ENCODE measurements around the gene PSMB10. TPM values are rescaled to one million over a fixed set of nuclear protein-coding genes. Genes with fewer than 3 reads are reported as not detected.
A peak's percentile ranks its signal among the peaks of the same experiment; 100 is the strongest.

PSMB10 gene
- total RNA-seq, 2 experiments from 2014 or later = 257 to 275 TPM

GRCh38 chr16:67946966-67947558 lies 10.4 kb upstream of the PSMB10 start:
- CTCF ChIA-PET = interaction anchor here (1.0 kb wide), 1 partner anchor 94 kb away, joined by 3 read pairs; no protein-coding TSS in a partner anchor
- no peaks in the 10 kb centered on the region for H3K27me3 Mint-ChIP-seq (ENCODE audit: low read depth)
- H3K4me3 Mint-ChIP-seq = no peak overlapping the region
- POLR2A ChIA-PET = interaction anchor here (3.4 kb wide), 1 partner anchor 11 kb away, joined by 17 read pairs; the partner anchor contains the start of gene PSMB10
- DNase-seq (no peak), ATAC-seq (no peak)
- peaks cover 28% of the 10 kb centered on the region for H3K36me3 Mint-ChIP-seq (ENCODE audit: low read depth)
- H3K9me3 Mint-ChIP-seq (ENCODE audit: insufficient read depth) = no peaks in the 10 kb centered on the region
- no peak overlapping the region for H3K27ac Mint-ChIP-seq
- H3K4me1 Mint-ChIP-seq (ENCODE audit: low read depth) = peaks cover 2% of the 10 kb centered on the region

GRCh38 chr16:67946128-67946569 lies 9.5 kb upstream of the PSMB10 start:
- no peaks in the 10 kb centered on the region for H3K27me3 Mint-ChIP-seq (ENCODE audit: low read depth)
- DNase-seq (no peak), ATAC-seq (no peak)
- peaks cover 11% of the 10 kb centered on the region for H3K4me1 Mint-ChIP-seq (ENCODE audit: low read depth)
- H3K9me3 Mint-ChIP-seq (ENCODE audit: insufficient read depth) = no peaks in the 10 kb centered on the region
- ChIA-PET POLR2A (interaction anchor here (3.4 kb wide), 1 partner anchor 10 kb away, joined by 17 read pairs; the partner anchor contains the start of gene PSMB10), CTCF (interaction anchor here (1.1 kb wide), 1 partner anchor 9 kb away, joined by 4 read pairs; the partner anchor contains the start of gene PSMB10)
- H3K27ac Mint-ChIP-seq = peak overlapping the region; percentile 15
- H3K36me3 Mint-ChIP-seq (ENCODE audit: low read depth) = peaks cover 30% of the 10 kb centered on the region
- H3K4me3 Mint-ChIP-seq = no peak overlapping the region

GRCh38 chr16:67945392-67945933 lies 8.8 kb upstream of the PSMB10 start:
- no peaks in the 10 kb centered on the region for H3K9me3 Mint-ChIP-seq (ENCODE audit: insufficient read depth)
- CTCF ChIA-PET = interaction anchor here (0.6 to 1.1 kb wide), 3 partner anchors 9 to 818 kb away, joined by 3 to 4 read pairs (median 4); partner anchors contain the start of gene PSMB10
- no peak for ATAC-seq

GRCh38 chr16:67944690-67945391 lies 8.2 kb upstream of the PSMB10 start:
- no peak overlapping the region for H3K4me3 Mint-ChIP-seq
- ATAC-seq = no peak
- H3K9me3 Mint-ChIP-seq (ENCODE audit: insufficient read depth) = no peaks in the 10 kb centered on the region
- peaks cover 34% of the 10 kb centered on the region for H3K36me3 Mint-ChIP-seq (ENCODE audit: low read depth)
- CTCF ChIA-PET = interaction anchor here (0.6 to 1.3 kb wide), 4 partner anchors 8 to 817 kb away, joined by 3 to 4 read pairs (median 4); partner anchors contain the start of gene PSMB10
- H3K27ac Mint-ChIP-seq = no peak overlapping the region
- H3K4me1 Mint-ChIP-seq (ENCODE audit: low read depth) = peaks cover 23% of the 10 kb centered on the region
- no peak for DNase-seq
- H3K27me3 Mint-ChIP-seq (ENCODE audit: low read depth) = no peaks in the 10 kb centered on the region
- POLR2A ChIA-PET = interaction anchor here (3.4 kb wide), 1 partner anchor 9 kb away, joined by 17 read pairs; the partner anchor contains the start of gene PSMB10

More at GRCh38 chr16:67945392-67945933, 8.8 kb upstream of the PSMB10 start:
- Mint-ChIP-seq H3K4me1 (ENCODE audit: low read depth) (peaks cover 17% of the 10 kb centered on the region), H3K4me3 (no peak overlapping the region), H3K27ac (no peak overlapping the region), H3K36me3 (ENCODE audit: low read depth) (peaks cover 32% of the 10 kb centered on the region), H3K27me3 (ENCODE audit: low read depth) (no peaks in the 10 kb centered on the region)
- no peak for DNase-seq
- POLR2A ChIA-PET = interaction anchor here (3.4 kb wide), 1 partner anchor 9 kb away, joined by 17 read pairs; the partner anchor contains the start of gene PSMB10

DNA sequence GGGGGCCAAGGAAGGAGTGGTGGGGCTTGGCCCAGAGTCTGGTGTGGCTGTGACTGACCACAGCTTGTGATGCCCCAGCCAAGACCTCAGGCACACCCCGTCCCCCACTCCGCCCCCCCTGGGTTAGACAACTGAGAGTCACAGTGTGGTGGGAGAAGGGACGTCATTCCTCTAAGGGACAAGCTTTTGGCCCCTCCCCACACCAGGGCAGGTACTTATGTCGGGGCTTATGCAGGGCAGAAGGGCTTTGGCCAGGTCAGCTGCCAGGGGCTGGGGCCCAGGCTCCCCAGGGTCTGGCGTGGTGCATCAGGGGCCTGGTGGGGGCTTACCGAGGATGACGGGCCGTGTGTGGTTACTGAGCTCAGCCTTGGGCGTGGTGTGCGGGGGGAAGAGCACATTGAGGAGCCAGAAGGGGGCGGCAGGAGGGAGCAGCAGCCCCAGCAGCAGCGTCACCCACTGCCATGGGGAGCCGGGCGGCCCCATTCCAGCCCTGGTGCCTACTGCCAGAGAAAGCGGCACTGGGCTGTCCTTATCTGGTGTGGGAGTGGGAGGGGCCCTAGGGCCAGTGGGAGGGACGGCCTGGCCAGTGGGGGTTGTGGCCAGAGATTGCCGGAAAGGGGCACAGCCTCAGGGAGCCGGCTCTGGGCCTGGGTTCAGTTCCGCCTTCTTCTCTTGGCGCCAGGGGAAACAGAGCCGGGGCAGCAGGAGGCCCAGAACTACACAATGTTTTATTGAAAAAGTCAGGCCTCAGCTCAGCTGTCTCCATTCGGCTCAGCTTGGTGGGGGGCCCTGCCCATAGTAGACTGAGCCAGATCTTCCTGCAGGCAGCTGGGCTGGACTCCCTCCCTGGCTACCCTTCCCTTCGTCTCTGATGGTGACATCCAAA lies 7.2 kb upstream of the PSMB10 start, which contains the start of gene LCAT:
Gene LCAT (minus strand): TSS at position 502 of the 886 bp plus-strand sequence. CDS start 19 bp downstream, at position 483.
- Mint-ChIP-seq H3K4me1 (ENCODE audit: low read depth) (peaks cover 32% of the 10 kb centered on the region), H3K27me3 (ENCODE audit: low read depth) (no peaks in the 10 kb centered on the region), H3K4me3 (no peak within 1 kb of the TSS), H3K36me3 (ENCODE audit: low read depth) (peaks cover 40% of the 10 kb centered on the region), H3K9me3 (ENCODE audit: insufficient read depth) (no peaks in the 10 kb centered on the region), H3K27ac (no peak within 1 kb of the TSS)
- ATAC-seq (no peak), DNase-seq (no peak)
- ChIA-PET CTCF (interaction anchor here (1.3 to 5.5 kb wide), 2 partner anchors 60 to 96 kb away, joined by 4 to 27 read pairs; no protein-coding TSS in a partner anchor), POLR2A (interaction anchor here (3.4 kb wide), 1 partner anchor 8 kb away, joined by 17 read pairs; the partner anchor contains the start of gene PSMB10)

GRCh38 chr16:67943256-67943618 lies 6.6 kb upstream of the PSMB10 start:
- no peak overlapping the region for H3K27ac Mint-ChIP-seq
- peaks cover 32% of the 10 kb centered on the region for H3K4me1 Mint-ChIP-seq (ENCODE audit: low read depth)
- ChIA-PET POLR2A (no interaction called here), CTCF (interaction anchor here (5.5 kb wide), 1 partner anchor 97 kb away, joined by 27 read pairs; no protein-coding TSS in a partner anchor)
- ATAC-seq (no peak), DNase-seq (no peak)
- H3K4me3 Mint-ChIP-seq = no peak overlapping the region
- no peaks in the 10 kb centered on the region for H3K9me3 Mint-ChIP-seq (ENCODE audit: insufficient read depth)
- H3K27me3 Mint-ChIP-seq (ENCODE audit: low read depth) = no peaks in the 10 kb centered on the region
- peaks cover 40% of the 10 kb centered on the region for H3K36me3 Mint-ChIP-seq (ENCODE audit: low read depth)

- POLR2A ChIA-PET = no interaction called here
- CTCF ChIA-PET = interaction anchor here (0.6 to 5.5 kb wide), 16 partner anchors 20 to 132 kb away, joined by 3 to 27 read pairs (median 4); partner anchors contain the start of gene DDX28
- Mint-ChIP-seq H3K9me3 (ENCODE audit: insufficient read depth) (no peaks in the 10 kb centered on the region), H3K27me3 (ENCODE audit: low read depth) (no peaks in the 10 kb centered on the region), H3K4me1 (ENCODE audit: low read depth) (peaks cover 32% of the 10 kb centered on the region), H3K4me3 (no peak overlapping the region), H3K27ac (no peak overlapping the region), H3K36me3 (ENCODE audit: low read depth) (peaks cover 39% of the 10 kb centered on the region)
- DNase-seq (no peak), ATAC-seq (no peak)
Observed at GRCh38 chr16:67942510-67943255, 6.0 kb upstream of the PSMB10 start.

- Mint-ChIP-seq H3K4me3 (no peak overlapping the region), H3K27ac (peak overlapping the region; percentile 17), H3K9me3 (ENCODE audit: insufficient read depth) (no peaks in the 10 kb centered on the region), H3K27me3 (ENCODE audit: low read depth) (no peaks in the 10 kb centered on the region), H3K36me3 (ENCODE audit: low read depth) (peaks cover 41% of the 10 kb centered on the region), H3K4me1 (ENCODE audit: low read depth) (peaks cover 36% of the 10 kb centered on the region)
- POLR2A ChIA-PET = no interaction called here
- peak; percentile 54 for DNase-seq
- CTCF ChIA-PET = interaction anchor here (0.6 to 5.5 kb wide), 18 partner anchors 19 to 132 kb away, joined by 3 to 27 read pairs (median 4); partner anchors contain the start of gene DDX28
- peak; percentile 44 for ATAC-seq
Observed at GRCh38 chr16:67942200-67942509, 5.5 kb upstream of the PSMB10 start.

DNA sequence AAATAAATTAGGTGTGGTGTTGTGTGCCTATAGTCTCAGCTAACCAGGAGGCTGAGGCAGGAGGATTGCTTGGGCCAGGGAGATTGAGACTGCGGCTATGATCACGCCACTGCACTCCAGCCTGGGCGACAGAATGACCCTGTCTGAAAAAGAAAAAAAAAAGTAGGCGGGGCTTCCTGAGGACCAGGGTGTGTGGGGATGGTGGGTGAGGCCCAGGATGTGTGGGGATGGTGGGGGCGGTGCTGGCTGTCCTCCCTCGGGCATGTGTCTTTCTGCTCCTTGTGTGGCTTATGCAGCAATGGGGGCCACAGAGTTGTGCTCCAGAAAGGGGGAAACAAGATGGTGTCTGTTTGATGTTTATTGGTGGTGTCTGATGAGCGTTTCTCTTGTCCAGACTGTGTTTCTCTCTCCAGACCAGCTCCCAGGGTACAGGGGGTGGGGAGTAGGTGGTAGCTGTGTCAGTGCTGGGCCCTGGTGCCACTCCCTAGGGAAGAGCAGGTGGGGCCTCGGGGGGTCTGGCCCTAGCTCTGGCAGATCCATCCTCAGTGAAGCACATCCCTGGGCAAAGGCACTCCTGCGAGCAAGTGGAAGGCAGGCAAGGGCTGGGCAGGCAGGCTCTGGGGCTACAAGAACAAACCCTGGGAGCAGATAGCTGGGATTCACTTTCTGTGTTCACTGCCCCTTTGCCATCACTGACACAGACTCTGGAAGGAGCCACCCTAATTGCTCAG lies 5.0 kb upstream of the PSMB10 start:
- DNase-seq = no peak
- Mint-ChIP-seq H3K36me3 (ENCODE audit: low read depth) (peaks cover 42% of the 10 kb centered on the region), H3K4me1 (ENCODE audit: low read depth) (peaks cover 40% of the 10 kb centered on the region), H3K27ac (peak overlapping the region; percentile 17), H3K9me3 (ENCODE audit: insufficient read depth) (no peaks in the 10 kb centered on the region), H3K4me3 (no peak overlapping the region), H3K27me3 (ENCODE audit: low read depth) (no peaks in the 10 kb centered on the region)
- ChIA-PET CTCF (interaction anchor here (0.6 to 5.5 kb wide), 22 partner anchors 9 to 377 kb away, joined by 3 to 27 read pairs (median 4); partner anchors contain the start of genes CTRL and DDX28), POLR2A (no interaction called here)
- no peak for ATAC-seq

All from activated CD8-positive, alpha-beta T cell treated with anti-CD3 and anti-CD28 coated beads, Interleukin-2, amount 10 ng/mL, durations not matched to agents 7 days and 5 days (primary cell).